Measurements from ENCODE around the gene ARFGEF2.

- TF ChIP-seq SUZ12 (IDR thresholded peaks at IDR 0.05) (no peak), ZNF384 (IDR thresholded peaks at IDR 0.05) (no peak), ELF4 (IDR thresholded peaks at IDR 0.05) (no peak)
Measured at GRCh38 chr20:48899881-48900280, 21.6 kb upstream of the ARFGEF2 start.

All from HEK293T (cell line).